ENCODE measurements around the gene NPTX2.

The NPTX2 gene

GRCh38 chr7:98654524-98655272 lies 37.6 kb downstream of the NPTX2 start:
- no peak for DNase-seq (ENCODE audit: low read depth in 2 of 2)

- no peak for DNase-seq (ENCODE audit: low read depth in 2 of 2)
Measured at GRCh38 chr7:98655611-98656010, 38.5 kb downstream of the NPTX2 start.

- DNase-seq (ENCODE audit: low read depth in 2 of 2), result no peak
Measured at GRCh38 chr7:98656899-98657298, 39.8 kb downstream of the NPTX2 start.

- no peak for DNase-seq (ENCODE audit: low read depth in 2 of 2)
Measured at GRCh38 chr7:98657736-98658135, 40.7 kb downstream of the NPTX2 start.

GRCh38 chr7:98659756-98660155 lies 42.7 kb downstream of the NPTX2 start:
- no peak for DNase-seq (ENCODE audit: low read depth in 2 of 2)

GRCh38 chr7:98661607-98662006 lies 44.5 kb downstream of the NPTX2 start:
- DNase-seq (ENCODE audit: low read depth in 2 of 2), result no peak

GRCh38 chr7:98662289-98662688 lies 45.2 kb downstream of the NPTX2 start:
- DNase-seq (ENCODE audit: low read depth in 2 of 2), result no peak

GRCh38 chr7:98664882-98665281 lies 47.8 kb downstream of the NPTX2 start:
- DNase-seq (ENCODE audit: low read depth in 2 of 2), result no peak

GRCh38 chr7:98668255-98668654 lies 51.2 kb downstream of the NPTX2 start:
- no peak for DNase-seq (ENCODE audit: low read depth in 2 of 2)

GRCh38 chr7:98669329-98670000 lies 52.4 kb downstream of the NPTX2 start:
- DNase-seq (ENCODE audit: low read depth in 2 of 2), result no peak

GRCh38 chr7:98670186-98670585 lies 53.1 kb downstream of the NPTX2 start:
- no peak for DNase-seq (ENCODE audit: low read depth in 2 of 2)

- no peak for DNase-seq (ENCODE audit: low read depth in 2 of 2)
Measured at GRCh38 chr7:98671733-98672331, 54.7 kb downstream of the NPTX2 start.

GRCh38 chr7:98674461-98674860 lies 57.4 kb downstream of the NPTX2 start:
- no peak for DNase-seq (ENCODE audit: low read depth in 2 of 2)

- DNase-seq (ENCODE audit: low read depth in 2 of 2), result no peak
Measured at GRCh38 chr7:98674881-98675280, 57.8 kb downstream of the NPTX2 start.

- no peak for DNase-seq (ENCODE audit: low read depth in 2 of 2)
Measured at GRCh38 chr7:98678215-98678614, 61.1 kb downstream of the NPTX2 start.

All from stimulated activated CD8-positive, alpha-beta memory T cell treated with anti-CD3 and anti-CD28 coated beads, Interleukin-2, amount 100 ng/mL, for 1 hour (primary cell).